HG03439 (cell line): ENCODE measurements around the gene C2orf76.
"Not testable (repeated sequence)": the region's sequence is repeated elsewhere in the genome, so short reads cannot be mapped to it uniquely, and the experiment has no call there.

Experiments used
- ATAC-seq: cut with Tn5 transposase; IDR thresholded peaks from one replicate; pipeline ENCODE4 v1.9.1; 2021; ENCODE audit warnings: mild to moderate bottlenecking, moderate library complexity; ENCODE audit not compliant: unreplicated experiment

Gene C2orf76

GRCh38 chr2:119377993-119378345 lies 11.3 kb upstream of the C2orf76 start:
- no peak for ATAC-seq

- no peak for ATAC-seq
These were observed 10.8 kb upstream of the C2orf76 start for GRCh38 chr2:119377294-119377992.

GRCh38 chr2:119376810-119377209 lies 10.2 kb upstream of the C2orf76 start:
- ATAC-seq = no peak

GRCh38 chr2:119376406-119376805 lies 9.8 kb upstream of the C2orf76 start:
- ATAC-seq = not testable (repeated sequence)

- ATAC-seq = not testable (repeated sequence)
These were observed 7.5 kb upstream of the C2orf76 start for GRCh38 chr2:119373907-119374745.

GRCh38 chr2:119372778-119373568 lies 6.3 kb upstream of the C2orf76 start:
- no peak for ATAC-seq

GRCh38 chr2:119371111-119371510 lies 4.5 kb upstream of the C2orf76 start:
- no peak for ATAC-seq

- no peak for ATAC-seq
These were observed 3.2 kb upstream of the C2orf76 start for GRCh38 chr2:119369845-119370244.

- ATAC-seq = peak; percentile 30
These were observed 952 bp upstream of the C2orf76 start for GRCh38 chr2:119367472-119368099.

- peak; percentile 13 for ATAC-seq
These were observed 429 bp downstream of the C2orf76 start for GRCh38 chr2:119366161-119366648.

GRCh38 chr2:119365436-119365835 lies 1.2 kb downstream of the C2orf76 start:
- ATAC-seq = no peak

GRCh38 chr2:119364798-119365197 lies 1.8 kb downstream of the C2orf76 start:
- ATAC-seq = no peak

GRCh38 chr2:119360423-119360966 lies 6.1 kb downstream of the C2orf76 start:
- no peak for ATAC-seq

- ATAC-seq = no peak
These were observed 6.9 kb downstream of the C2orf76 start for GRCh38 chr2:119359774-119360173.

- ATAC-seq = no peak
These were observed 11.8 kb downstream of the C2orf76 start for GRCh38 chr2:119354860-119355259.

GRCh38 chr2:119352357-119352756 lies 14.3 kb downstream of the C2orf76 start:
- peak; percentile 94 for ATAC-seq

- no peak for ATAC-seq
These were observed 16.2 kb downstream of the C2orf76 start for GRCh38 chr2:119350311-119350998.

- ATAC-seq = no peak
These were observed 17.3 kb downstream of the C2orf76 start for GRCh38 chr2:119349289-119349688.

- ATAC-seq = no peak
These were observed 24.9 kb downstream of the C2orf76 start for GRCh38 chr2:119341684-119342083.

- ATAC-seq = peak; percentile 27
These were observed 27.1 kb downstream of the C2orf76 start for GRCh38 chr2:119339562-119339923.
